ENCODE data around the gene YWHAE. TPM values are rescaled to one million over a fixed set of nuclear protein-coding genes. Genes with fewer than 3 reads are reported as not detected.
"Not testable (repeated sequence)": the region's sequence is repeated elsewhere in the genome, so short reads cannot be mapped to it uniquely, and the experiment has no call there.

The YWHAE gene
- total RNA-seq, 2 donors from 2014 or later = 328 to 339 TPM

DNA sequence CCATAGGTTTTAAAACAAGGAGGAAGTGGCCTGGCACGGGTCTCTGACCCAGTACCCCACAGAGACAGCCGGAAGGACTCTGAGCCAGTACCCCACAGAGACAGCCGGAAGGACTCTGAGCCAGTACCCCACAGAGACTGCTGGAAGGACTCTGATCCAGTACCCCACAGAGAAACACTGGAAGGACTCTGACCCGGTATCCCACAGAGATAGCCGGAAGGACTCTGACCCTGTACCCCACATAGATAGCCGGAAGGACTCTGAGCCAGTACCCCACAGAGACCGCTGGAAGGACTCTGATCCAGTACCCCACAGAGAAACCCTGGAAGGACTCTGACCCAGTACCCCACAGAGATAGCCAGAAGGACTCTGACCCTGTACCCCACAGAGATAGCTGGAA lies 71.6 kb downstream of the YWHAE start:
- DNase-seq (no peak), ATAC-seq (replicated peaks in 1 of 2) (no peak)
- Mint-ChIP-seq H3K27me3 (ENCODE audit: low read depth) (peaks cover 12% of the 10 kb centered on the region), H3K9me3 (no peaks in the 10 kb centered on the region), H3K4me3 (no peak overlapping the region), H3K36me3 (ENCODE audit: insufficient read depth in 2 of 2) (no peaks in the 10 kb centered on the region), H3K27ac (no peak overlapping the region), H3K4me1 (ENCODE audit: low read depth) (peaks cover 17% of the 10 kb centered on the region)

DNA sequence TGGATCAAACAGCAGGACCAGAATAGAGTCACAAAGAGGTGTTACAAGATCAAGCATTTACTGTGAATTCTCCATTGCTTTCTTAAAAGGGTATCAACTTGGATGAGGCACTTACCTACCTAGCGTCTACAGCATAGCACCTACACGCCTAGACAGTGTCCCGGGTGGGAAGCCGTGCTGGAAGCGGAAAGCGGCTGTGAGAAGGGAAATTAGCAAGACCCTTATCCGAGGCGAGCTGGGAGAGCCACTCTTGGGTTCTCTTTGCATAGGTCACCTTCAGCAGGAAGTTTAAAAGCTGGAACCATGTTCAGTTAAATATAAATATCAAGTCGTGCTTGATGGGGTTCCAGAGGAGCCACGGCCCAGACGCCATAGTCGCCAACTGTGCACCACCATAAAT lies 74.3 kb downstream of the YWHAE start:
- DNase-seq (no peak), ATAC-seq (replicated peaks in 1 of 2) (no peak)
- H3K4me3 Mint-ChIP-seq = no peak overlapping the region
- no peaks in the 10 kb centered on the region for H3K36me3 Mint-ChIP-seq (ENCODE audit: insufficient read depth in 2 of 2)
- no peaks in the 10 kb centered on the region for H3K4me1 Mint-ChIP-seq (ENCODE audit: low read depth)
- H3K9me3 Mint-ChIP-seq = no peaks in the 10 kb centered on the region
- no peak overlapping the region for H3K27ac Mint-ChIP-seq
- peaks cover 6% of the 10 kb centered on the region for H3K27me3 Mint-ChIP-seq (ENCODE audit: low read depth)

DNA sequence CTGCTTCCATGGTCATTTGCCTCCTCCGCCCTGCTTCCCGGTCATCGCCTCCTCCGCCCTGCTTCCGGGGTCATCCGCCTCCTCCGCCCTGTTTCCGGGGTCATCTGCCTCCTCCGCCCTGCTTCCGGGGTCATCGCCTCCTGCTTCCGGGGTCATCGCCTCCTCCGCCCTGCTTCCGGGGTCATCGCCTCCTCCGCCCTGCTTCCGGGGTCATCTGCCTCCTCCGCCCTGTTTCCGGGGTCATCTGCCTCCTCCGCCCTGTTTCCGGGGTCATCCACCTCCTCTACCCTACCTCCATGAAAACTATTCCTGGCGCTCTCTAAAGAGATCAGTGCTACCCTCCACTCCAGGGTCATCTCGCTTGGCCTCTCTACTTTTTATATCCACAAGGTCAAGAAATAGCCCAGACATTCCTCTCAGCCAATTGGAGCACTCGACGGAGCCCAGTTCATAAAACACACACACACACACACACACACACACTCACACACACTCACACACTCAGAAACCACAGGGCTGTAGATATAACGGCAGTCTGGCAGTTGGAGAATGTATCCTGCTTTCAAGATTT lies 75.7 kb downstream of the YWHAE start:
- Mint-ChIP-seq H3K9me3 (no peaks in the 10 kb centered on the region), H3K36me3 (ENCODE audit: insufficient read depth in 2 of 2) (no peaks in the 10 kb centered on the region), H3K27ac (no peak overlapping the region), H3K4me1 (ENCODE audit: low read depth) (no peaks in the 10 kb centered on the region), H3K4me3 (no peak overlapping the region), H3K27me3 (ENCODE audit: low read depth) (peaks cover 14% of the 10 kb centered on the region)
- no peak for DNase-seq
- no peak for ATAC-seq (replicated peaks in 1 of 2)

DNA sequence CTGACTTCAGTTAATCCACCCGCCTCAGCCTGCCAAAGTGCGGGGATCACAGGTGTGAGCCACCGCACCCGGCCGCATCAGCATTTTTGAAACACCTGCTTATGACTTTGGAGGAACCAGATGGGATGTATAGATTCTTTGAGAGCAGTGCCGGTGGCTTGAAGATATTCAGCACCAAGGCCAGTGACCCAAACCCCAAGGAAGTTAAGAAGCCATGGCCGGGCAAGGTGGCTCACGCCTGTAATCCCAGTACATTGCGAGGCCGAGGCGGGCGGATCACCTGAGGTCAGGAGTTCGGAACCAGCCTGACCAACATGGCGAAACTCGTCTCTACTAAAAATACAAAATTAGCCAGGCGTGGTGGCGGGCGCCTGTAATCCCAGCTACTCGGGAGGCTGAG lies 76.7 kb downstream of the YWHAE start:
- H3K27me3 Mint-ChIP-seq (ENCODE audit: low read depth) = peaks cover 14% of the 10 kb centered on the region
- no peaks in the 10 kb centered on the region for H3K36me3 Mint-ChIP-seq (ENCODE audit: insufficient read depth in 2 of 2)
- no peak for ATAC-seq (replicated peaks in 1 of 2)
- H3K4me1 Mint-ChIP-seq (ENCODE audit: low read depth) = no peaks in the 10 kb centered on the region
- no peak overlapping the region for H3K4me3 Mint-ChIP-seq
- H3K9me3 Mint-ChIP-seq = no peaks in the 10 kb centered on the region
- H3K27ac Mint-ChIP-seq = no peak overlapping the region
- no peak for DNase-seq

DNA sequence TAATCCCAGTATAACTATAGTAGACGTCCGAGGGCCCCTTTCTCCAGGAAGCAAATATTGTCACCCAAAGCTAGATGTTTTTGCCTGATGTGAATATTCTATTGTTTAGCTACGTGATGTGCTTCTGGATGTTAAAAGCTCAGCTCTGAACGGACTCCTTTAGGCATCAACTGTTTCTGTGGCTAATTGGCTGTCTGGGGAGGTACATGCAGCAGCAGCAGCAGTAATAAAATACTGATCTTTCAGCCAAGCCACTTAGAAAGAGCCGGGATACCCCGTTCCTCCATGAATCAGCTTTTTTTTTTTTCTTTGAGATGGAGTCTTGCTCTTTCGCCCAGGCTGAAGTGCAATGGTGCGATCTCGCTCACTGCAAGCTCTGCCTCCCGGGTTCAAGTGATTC lies 77.5 kb downstream of the YWHAE start:
- Mint-ChIP-seq H3K9me3 (no peaks in the 10 kb centered on the region), H3K27me3 (ENCODE audit: low read depth) (peaks cover 14% of the 10 kb centered on the region), H3K4me3 (no peak overlapping the region), H3K27ac (no peak overlapping the region), H3K36me3 (ENCODE audit: insufficient read depth in 2 of 2) (no peaks in the 10 kb centered on the region), H3K4me1 (ENCODE audit: low read depth) (no peaks in the 10 kb centered on the region)
- ATAC-seq (replicated peaks in 1 of 2) (no peak), DNase-seq (no peak)

DNA sequence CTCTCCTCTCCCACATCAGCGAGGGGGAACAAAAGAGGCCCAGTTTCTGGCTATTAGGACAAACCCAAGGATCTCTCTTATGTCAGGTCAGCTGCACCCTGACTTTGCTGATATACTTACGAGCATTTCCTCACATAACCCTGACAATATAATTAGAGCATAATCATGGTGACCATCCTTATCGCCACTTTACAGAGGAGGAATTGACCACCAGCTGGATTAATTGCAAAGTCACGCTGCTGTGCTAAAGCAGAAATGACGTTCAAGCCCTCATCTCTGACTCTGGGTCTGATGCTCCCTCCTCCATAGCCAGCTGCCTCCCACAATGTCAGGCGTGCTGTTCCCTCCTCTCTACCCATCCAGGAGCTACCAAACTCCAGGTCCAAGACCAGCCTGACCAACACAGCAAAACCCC lies 78.0 kb downstream of the YWHAE start:
- Mint-ChIP-seq H3K36me3 (ENCODE audit: insufficient read depth in 2 of 2) (no peaks in the 10 kb centered on the region), H3K4me3 (no peak overlapping the region), H3K27ac (no peak overlapping the region), H3K27me3 (ENCODE audit: low read depth) (peaks cover 14% of the 10 kb centered on the region), H3K4me1 (ENCODE audit: low read depth) (no peaks in the 10 kb centered on the region), H3K9me3 (no peaks in the 10 kb centered on the region)
- no peak for ATAC-seq (replicated peaks in 1 of 2)
- DNase-seq = no peak

DNA sequence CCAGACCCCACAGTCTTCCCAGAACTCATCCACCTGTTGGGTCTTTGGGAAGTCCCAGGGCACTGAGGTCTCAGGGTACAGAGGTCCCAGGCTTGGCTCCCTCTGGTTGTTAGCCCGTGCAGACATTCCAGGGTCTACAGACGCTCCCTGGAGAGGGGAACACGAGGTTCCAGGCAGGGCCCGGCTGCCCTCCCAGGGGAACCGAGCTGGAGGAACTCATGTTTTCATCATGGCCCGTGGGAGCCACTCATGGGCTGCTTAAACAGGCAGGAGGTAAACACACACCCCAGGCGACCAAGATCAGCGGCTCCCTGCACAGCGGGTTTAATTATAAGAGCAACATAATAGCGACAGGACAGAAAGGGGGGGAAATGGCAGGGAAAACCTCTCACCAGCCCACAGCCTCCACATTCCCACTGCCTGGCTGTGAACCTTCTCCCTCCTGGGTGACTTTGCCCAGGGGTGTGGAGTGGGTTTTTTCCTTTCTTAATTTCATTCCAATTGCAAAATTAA lies 84.1 kb downstream of the YWHAE start:
- Mint-ChIP-seq H3K36me3 (ENCODE audit: insufficient read depth in 2 of 2) (no peaks in the 10 kb centered on the region), H3K27me3 (ENCODE audit: low read depth) (peaks cover 15% of the 10 kb centered on the region), H3K4me3 (no peak overlapping the region), H3K9me3 (no peaks in the 10 kb centered on the region), H3K4me1 (ENCODE audit: low read depth) (no peaks in the 10 kb centered on the region), H3K27ac (no peak overlapping the region)
- no peak for DNase-seq
- no peak for ATAC-seq (replicated peaks in 1 of 2)

DNA sequence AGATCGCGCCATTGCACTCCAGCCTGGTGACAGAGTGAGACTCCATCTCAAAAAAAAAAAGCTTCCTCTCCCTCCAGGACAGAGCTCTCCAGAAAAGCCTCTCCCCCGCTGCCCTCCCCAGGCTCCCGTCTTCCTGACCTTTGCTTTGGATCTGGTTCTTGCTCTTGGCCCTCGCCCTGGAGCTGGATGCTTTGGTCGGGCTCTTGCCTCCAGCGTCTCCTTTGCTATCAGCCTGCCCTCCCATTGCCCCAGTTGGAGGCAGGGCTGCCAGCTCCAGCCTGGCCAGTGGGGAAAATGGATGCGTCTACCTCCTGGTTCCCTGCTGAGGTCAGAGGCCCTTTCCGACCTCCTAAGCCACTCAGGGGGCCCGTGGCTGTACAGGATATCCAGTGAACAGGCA lies 84.6 kb downstream of the YWHAE start:
- H3K27me3 Mint-ChIP-seq (ENCODE audit: low read depth) = peaks cover 12% of the 10 kb centered on the region
- no peak overlapping the region for H3K4me3 Mint-ChIP-seq
- ATAC-seq (replicated peaks in 1 of 2) (no peak), DNase-seq (no peak)
- H3K36me3 Mint-ChIP-seq (ENCODE audit: insufficient read depth in 2 of 2) = no peaks in the 10 kb centered on the region
- H3K27ac Mint-ChIP-seq = no peak overlapping the region
- H3K4me1 Mint-ChIP-seq (ENCODE audit: low read depth) = no peaks in the 10 kb centered on the region
- no peaks in the 10 kb centered on the region for H3K9me3 Mint-ChIP-seq

DNA sequence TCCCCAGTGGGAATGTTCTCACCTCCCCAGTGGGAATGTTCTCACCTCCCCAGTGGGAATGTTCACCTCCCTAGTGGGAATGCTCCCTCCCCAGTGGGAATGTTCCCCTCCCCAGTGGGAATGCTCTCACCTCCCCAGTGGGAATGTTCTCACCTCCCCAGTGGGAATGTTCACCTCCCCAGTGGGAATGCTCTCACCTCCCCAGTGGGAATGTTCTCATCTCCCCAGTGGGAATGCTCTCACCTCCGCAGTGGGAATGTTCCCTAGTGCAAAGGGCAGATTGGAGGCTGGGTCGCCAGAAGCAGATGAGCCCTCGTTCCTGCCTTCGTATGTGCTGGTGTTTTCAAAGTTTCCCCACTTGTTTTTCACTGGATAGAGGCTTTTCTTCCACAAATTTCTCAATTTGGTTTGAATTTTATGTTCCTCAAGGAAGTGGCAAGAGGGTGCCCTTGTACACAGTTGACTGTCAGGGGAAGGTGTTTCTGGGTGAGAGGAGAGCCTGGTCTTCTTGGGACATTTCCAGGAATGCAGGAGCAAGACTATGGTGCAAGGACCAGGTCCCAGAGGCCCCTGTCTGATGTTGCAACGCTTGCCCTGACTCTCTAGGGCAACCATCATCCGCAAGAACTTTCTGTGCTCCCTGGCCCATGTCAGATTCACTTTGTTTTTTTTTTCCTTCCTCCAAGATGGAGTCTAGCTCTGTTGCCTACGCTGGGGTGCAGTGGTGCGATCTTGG lies 86.6 kb downstream of the YWHAE start:
- ATAC-seq (replicated peaks in 1 of 2) = no peak
- Mint-ChIP-seq H3K27me3 (ENCODE audit: low read depth) (peaks cover 8% of the 10 kb centered on the region), H3K36me3 (ENCODE audit: insufficient read depth in 2 of 2) (no peaks in the 10 kb centered on the region), H3K4me3 (no peak overlapping the region), H3K4me1 (ENCODE audit: low read depth) (no peaks in the 10 kb centered on the region), H3K27ac (no peak overlapping the region), H3K9me3 (no peaks in the 10 kb centered on the region)
- no peak for DNase-seq

DNA sequence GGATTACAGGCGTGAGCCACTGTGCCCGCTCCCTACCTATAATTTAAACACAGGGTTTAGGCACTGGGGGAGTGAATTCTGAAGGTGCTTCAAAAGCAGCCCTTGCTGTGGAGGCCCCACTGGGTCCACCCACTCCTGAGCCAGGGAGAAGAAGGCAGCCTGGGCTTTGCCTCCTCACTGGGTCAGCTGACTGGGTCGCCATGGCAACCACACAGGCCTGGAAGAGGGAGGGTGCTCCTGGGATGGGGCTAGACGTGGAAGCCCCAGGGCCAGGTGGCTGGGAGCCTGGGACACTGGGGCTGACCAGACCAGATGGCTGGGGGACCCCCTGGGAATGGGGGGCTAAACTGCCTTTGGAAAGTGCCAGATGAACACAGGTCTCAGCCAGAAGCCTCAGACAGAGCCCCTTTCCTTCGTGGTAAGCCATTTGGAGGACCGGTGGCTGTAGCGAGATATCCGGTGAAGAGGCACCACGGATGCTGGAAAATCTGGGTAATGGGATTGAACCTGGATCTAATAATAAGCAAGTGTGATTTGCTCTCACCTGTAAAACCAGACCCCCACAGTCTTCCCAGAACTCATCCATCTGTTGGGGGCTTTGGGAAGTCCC lies 87.7 kb downstream of the YWHAE start:
- H3K4me3 Mint-ChIP-seq = no peak overlapping the region
- H3K9me3 Mint-ChIP-seq = no peaks in the 10 kb centered on the region
- no peak for DNase-seq
- H3K4me1 Mint-ChIP-seq (ENCODE audit: low read depth) = no peaks in the 10 kb centered on the region
- H3K36me3 Mint-ChIP-seq (ENCODE audit: insufficient read depth in 2 of 2) = no peaks in the 10 kb centered on the region
- no peak for ATAC-seq (replicated peaks in 1 of 2)
- H3K27ac Mint-ChIP-seq = no peak overlapping the region
- peaks cover 8% of the 10 kb centered on the region for H3K27me3 Mint-ChIP-seq (ENCODE audit: low read depth)

DNA sequence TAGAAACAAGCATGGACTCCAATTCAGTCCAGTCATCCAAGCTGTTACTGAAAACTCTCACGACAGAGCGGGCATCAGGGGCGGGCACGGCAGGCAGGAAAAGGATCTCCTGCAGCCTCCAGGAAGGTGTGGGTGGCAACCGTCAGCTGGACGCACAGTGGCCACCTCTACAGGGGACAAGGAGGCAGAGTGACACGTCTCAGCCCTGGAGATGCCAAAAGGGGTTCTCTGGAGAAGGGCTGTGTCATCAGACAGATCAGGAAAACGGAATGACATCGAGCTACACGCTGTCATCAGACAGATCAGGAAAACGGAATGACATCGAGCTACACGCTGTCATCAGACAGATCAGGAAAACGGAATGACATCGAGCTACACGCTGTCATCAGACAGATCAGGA lies 92.2 kb downstream of the YWHAE start:
- H3K27me3 Mint-ChIP-seq (ENCODE audit: low read depth) = peaks cover 14% of the 10 kb centered on the region
- not testable (repeated sequence) for ATAC-seq (replicated peaks in 1 of 2); H3K9me3 Mint-ChIP-seq; H3K4me1 Mint-ChIP-seq (ENCODE audit: low read depth); H3K4me3 Mint-ChIP-seq; H3K27ac Mint-ChIP-seq; H3K36me3 Mint-ChIP-seq (ENCODE audit: insufficient read depth in 2 of 2); DNase-seq

DNA sequence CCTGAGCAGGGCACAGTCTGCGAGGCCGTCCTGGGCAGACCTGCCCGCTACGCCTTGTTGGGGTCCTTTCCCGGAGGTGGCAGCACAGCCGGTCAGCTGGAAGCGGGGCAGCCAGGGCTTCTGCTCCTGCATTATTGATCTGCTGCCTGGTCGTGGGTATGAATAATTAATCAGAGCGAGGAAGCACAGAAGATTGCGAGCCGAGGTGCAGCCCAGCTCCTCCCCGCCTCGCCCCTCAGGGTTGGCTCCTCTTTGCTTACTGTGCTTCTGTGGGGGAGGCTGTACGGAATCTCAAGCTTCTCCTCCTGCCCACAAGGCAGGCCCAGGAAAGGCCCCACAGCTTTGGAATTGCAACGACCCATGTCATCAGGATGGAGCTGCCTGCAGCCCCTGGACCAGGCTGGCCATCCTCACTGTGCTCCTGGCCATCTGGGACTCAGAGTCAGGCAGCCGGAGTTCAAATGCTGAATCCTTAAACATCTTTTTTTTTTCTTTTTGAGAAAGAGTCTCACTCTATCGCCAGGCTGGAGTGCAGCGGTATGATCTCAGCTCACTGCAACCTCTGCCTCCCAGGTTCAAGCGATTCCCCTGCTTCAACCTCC lies 95.0 kb downstream of the YWHAE start:
- Mint-ChIP-seq H3K27me3 (ENCODE audit: low read depth) (peaks cover 14% of the 10 kb centered on the region), H3K4me3 (no peak overlapping the region), H3K27ac (no peak overlapping the region), H3K9me3 (no peaks in the 10 kb centered on the region), H3K4me1 (ENCODE audit: low read depth) (no peaks in the 10 kb centered on the region), H3K36me3 (ENCODE audit: insufficient read depth in 2 of 2) (peaks cover 0 to 2% of the 10 kb centered on the region in 2 donors)
- ATAC-seq (replicated peaks in 1 of 2) = no peak
- DNase-seq = no peak

DNA sequence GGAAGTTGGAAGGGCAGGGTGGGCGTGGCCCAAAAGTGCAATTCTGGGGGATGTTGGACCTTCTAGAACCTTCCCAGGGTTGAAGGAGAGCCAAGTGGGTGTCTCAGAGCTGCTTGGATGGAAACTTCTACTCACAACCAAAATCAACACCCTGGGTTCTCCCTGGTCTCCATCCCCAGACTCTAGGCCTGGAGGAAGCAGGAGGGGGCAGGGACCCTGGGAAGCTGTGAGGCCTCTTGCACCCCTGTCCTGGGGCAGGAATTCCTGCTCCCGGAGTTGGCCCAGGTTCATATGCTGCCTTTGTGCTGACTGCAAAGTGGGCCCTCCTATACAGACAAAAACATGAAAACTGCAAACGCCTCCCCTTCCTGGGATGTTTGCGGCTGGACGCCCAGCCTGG lies 95.5 kb downstream of the YWHAE start:
- Mint-ChIP-seq H3K4me1 (ENCODE audit: low read depth) (no peaks in the 10 kb centered on the region), H3K27me3 (ENCODE audit: low read depth) (peaks cover 14% of the 10 kb centered on the region)
- DNase-seq = no peak

More for the DNA sequence above, 95.5 kb downstream of the YWHAE start:
- ATAC-seq (replicated peaks in 1 of 2) = no peak
- no peak overlapping the region for H3K4me3 Mint-ChIP-seq
- peaks cover 0 to 2% of the 10 kb centered on the region in 2 donors for H3K36me3 Mint-ChIP-seq (ENCODE audit: insufficient read depth in 2 of 2)
- H3K27ac Mint-ChIP-seq = no peak overlapping the region
- no peaks in the 10 kb centered on the region for H3K9me3 Mint-ChIP-seq
